ENCODE data around the gene FGF18. TPM values are rescaled to one million over a fixed set of nuclear protein-coding genes. Genes with fewer than 3 reads are reported as not detected.
"Not testable (repeated sequence)": the region's sequence is repeated elsewhere in the genome, so short reads cannot be mapped to it uniquely, and the experiment has no call there.

The FGF18 gene
- total and polyA plus RNA-seq, 2 of the 4 experiments (the other 2 are of a cell fraction): 0.15 TPM; not detected in 1

DNA sequence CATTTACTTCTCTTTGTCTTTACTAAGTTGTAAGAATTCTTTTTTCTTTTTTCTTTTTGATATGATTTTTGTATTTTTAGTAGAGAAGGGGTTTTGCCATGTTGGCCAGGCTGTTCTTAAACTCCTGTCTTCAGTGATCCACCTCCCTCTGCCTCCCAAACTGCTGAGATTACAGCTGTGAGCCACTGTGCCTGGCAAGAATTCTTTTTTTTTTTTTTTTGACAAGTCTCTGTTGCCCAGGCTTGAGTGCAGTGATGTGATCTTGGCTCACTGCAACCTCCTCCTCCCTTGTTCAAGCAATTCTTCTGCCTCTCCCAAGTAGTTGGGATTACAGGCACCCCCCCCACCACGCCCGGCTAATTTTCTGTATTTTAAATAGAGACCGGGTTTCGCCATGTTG lies 21.8 kb upstream of the FGF18 start:
- no peak for DNase-seq
- no peak overlapping the region for H3K4me3 ChIP-seq (ENCODE audit: insufficient read depth, low read depth, low read length)
- H4K20me1 ChIP-seq (ENCODE audit: insufficient read depth, low read length): peaks cover 91% of the 10 kb centered on the region
- H3K9me1 ChIP-seq (ENCODE audit: insufficient read depth, low read length): 0 out of 2 replicates have a peak, but pooled peaks cover 2% of the 10 kb centered on the region
- in situ Hi-C loops (cut with MboI; ENCODE audit: low sequenced_read_pairs): no loop called here
- POLR2A ChIA-PET (ENCODE audit: unreplicated experiment): no interaction called here
- H3K27ac ChIP-seq (ENCODE audit: insufficient read depth, low read length): no peak overlapping the region
- no peaks in the 10 kb centered on the region for H3K27me3 ChIP-seq (ENCODE audit: control insufficient read depth, insufficient read depth, low read length)
- H3K79me1 ChIP-seq (ENCODE audit: low read depth in 1 of 2, low read length in 2 of 2): peaks cover 7 to 46% of the 10 kb centered on the region in 2 experiments
- H3K4me2 ChIP-seq (ENCODE audit: low read depth, low read length): no peak overlapping the region
- no peak for ATAC-seq (ENCODE audit: low read depth)
- WGBS, 2 experiments (ENCODE audit: extremely low coverage in 2 of 2, insufficient read length in 1 of 2): no CpG with 5 or more reads among the region's 4 CpGs
- no peak overlapping the region for H4K8ac ChIP-seq (ENCODE audit: low read depth in 2 of 2, low read length in 2 of 2)
- H2AK9ac ChIP-seq (replicated peaks; ENCODE audit: low read depth, low read length, poor library complexity): no peak overlapping the region
- no peak overlapping the region for H2BK5ac ChIP-seq (ENCODE audit: low read depth, low read length, poor library complexity, severe bottlenecking)
- no peak overlapping the region for H3K14ac ChIP-seq (replicated peaks; ENCODE audit: low read depth, low read length)
- H4K91ac ChIP-seq (ENCODE audit: insufficient read depth, low read depth, low read length): no peak overlapping the region
- peaks cover 60% of the 10 kb centered on the region for H3K36me3 ChIP-seq (ENCODE audit: control insufficient read depth, insufficient read depth, low read length)
- no peak overlapping the region for H3K4ac ChIP-seq (ENCODE audit: low read depth, low read length)
- H3K56ac ChIP-seq (ENCODE audit: extremely low read depth, insufficient read depth, low read length): no peak overlapping the region
- dilution Hi-C loops (cut with HindIII; ENCODE audit: low sequenced_read_pairs, unreplicated experiment): no loop called here
- H2BK120ac ChIP-seq (ENCODE audit: low read depth, low read length): no peak overlapping the region
- no peaks in the 10 kb centered on the region for H3K9me3 ChIP-seq (ENCODE audit: control insufficient read depth, insufficient read depth, low read length)
- intact Hi-C loops (cut with micrococcal nuclease): no loop called here
- H4K5ac ChIP-seq (ENCODE audit: low read depth, low read length): no peak overlapping the region
- TF ChIP-seq RAD21 (IDR thresholded peaks at IDR 0.05; ENCODE audit: low read length): no peak
- no peak overlapping the region for H2AFZ ChIP-seq (replicated peaks; ENCODE audit: low read length, poor library complexity)
- no peak overlapping the region for H3K23ac ChIP-seq (ENCODE audit: low read depth, low read length)
- BruUV-seq (replicated peaks): no TSS peak
- no peak overlapping the region for H2BK20ac ChIP-seq (ENCODE audit: low read depth, low read length)
- CTCF ChIA-PET: no interaction called here
- no peak overlapping the region for H2BK15ac ChIP-seq (ENCODE audit: low read depth, low read length)
- no peak overlapping the region for H3K9ac ChIP-seq (ENCODE audit: low read depth, low read length)
- H3K4me1 ChIP-seq (ENCODE audit: control insufficient read depth, insufficient read depth, low read length): no peaks in the 10 kb centered on the region
- H3K18ac ChIP-seq (ENCODE audit: low read depth, low read length): no peak overlapping the region
- H2AK5ac ChIP-seq (ENCODE audit: low read depth, low read length): no peak overlapping the region

- dilution Hi-C loops (cut with HindIII; ENCODE audit: low sequenced_read_pairs, unreplicated experiment); CTCF ChIA-PET; H4K5ac ChIP-seq (ENCODE audit: low read depth, low read length); H3K9ac ChIP-seq (ENCODE audit: low read depth, low read length); H3K56ac ChIP-seq (ENCODE audit: extremely low read depth, insufficient read depth, low read length); BruUV-seq (replicated peaks); H3K23ac ChIP-seq (ENCODE audit: low read depth, low read length); DNase-seq; H3K27me3 ChIP-seq (ENCODE audit: control insufficient read depth, insufficient read depth, low read length); H3K9me3 ChIP-seq (ENCODE audit: control insufficient read depth, insufficient read depth, low read length); H3K4me1 ChIP-seq (ENCODE audit: control insufficient read depth, insufficient read depth, low read length); intact Hi-C loops (cut with micrococcal nuclease); H4K91ac ChIP-seq (ENCODE audit: insufficient read depth, low read depth, low read length); H3K14ac ChIP-seq (replicated peaks; ENCODE audit: low read depth, low read length); H2AK5ac ChIP-seq (ENCODE audit: low read depth, low read length); H2BK120ac ChIP-seq (ENCODE audit: low read depth, low read length); in situ Hi-C loops (cut with MboI; ENCODE audit: low sequenced_read_pairs); H3K4me3 ChIP-seq (ENCODE audit: insufficient read depth, low read depth, low read length); H2BK15ac ChIP-seq (ENCODE audit: low read depth, low read length); H2BK5ac ChIP-seq (ENCODE audit: low read depth, low read length, poor library complexity, severe bottlenecking); H2AFZ ChIP-seq (replicated peaks; ENCODE audit: low read length, poor library complexity); H2AK9ac ChIP-seq (replicated peaks; ENCODE audit: low read depth, low read length, poor library complexity); H4K8ac ChIP-seq (ENCODE audit: low read depth in 2 of 2, low read length in 2 of 2); H3K9me1 ChIP-seq (ENCODE audit: insufficient read depth, low read length); H3K4me2 ChIP-seq (ENCODE audit: low read depth, low read length); POLR2A ChIA-PET (ENCODE audit: unreplicated experiment); H3K27ac ChIP-seq (ENCODE audit: insufficient read depth, low read length); H3K4ac ChIP-seq (ENCODE audit: low read depth, low read length); H3K18ac ChIP-seq (ENCODE audit: low read depth, low read length); H2BK20ac ChIP-seq (ENCODE audit: low read depth, low read length): not testable (repeated sequence)
- Histone ChIP-seq H3K36me3 (ENCODE audit: control insufficient read depth, insufficient read depth, low read length) (peaks cover 58% of the 10 kb centered on the region), H3K79me1 (ENCODE audit: low read depth in 1 of 2, low read length in 2 of 2) (peaks cover 7 to 43% of the 10 kb centered on the region in 2 experiments), H4K20me1 (ENCODE audit: insufficient read depth, low read length) (peaks cover 82% of the 10 kb centered on the region)
- 100% methylated on average over 1 of the region's 9 CpGs; no CpG with 5 or more reads in 1 of the 2 experiments for WGBS, 2 experiments (ENCODE audit: extremely low coverage in 2 of 2, insufficient read length in 1 of 2)
- peak; percentile 40; the same call in 1 of the 2 replicates for ATAC-seq (ENCODE audit: low read depth)
These were observed 20.8 kb upstream of the FGF18 start for GRCh38 chr5:171398660-171399059.
